ENCODE results near the gene EID2B. TPM values are rescaled to one million over a fixed set of nuclear protein-coding genes. Genes with fewer than 3 reads are reported as not detected.

The EID2B gene
- total RNA-seq, 1 donor from 2014 or later: 3.2 TPM

DNA sequence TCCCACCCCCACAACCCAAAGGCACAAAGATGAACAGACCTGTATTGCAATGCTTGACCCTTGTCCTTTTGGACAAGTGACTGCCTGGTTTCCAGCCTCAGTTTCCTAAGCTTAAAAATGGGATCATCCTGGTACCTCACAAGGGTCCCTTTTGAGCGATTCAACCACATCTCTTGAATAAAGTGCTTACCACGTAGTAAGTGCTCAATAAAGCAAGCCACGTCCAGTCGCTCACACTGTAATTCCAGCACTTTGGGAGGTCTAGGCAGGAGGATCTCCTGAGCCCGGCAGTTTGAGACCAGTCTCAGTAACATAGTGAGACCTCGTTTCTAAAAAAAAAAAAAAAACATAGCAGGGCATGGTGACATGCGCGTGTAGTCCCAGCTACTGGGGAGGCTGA lies 32.7 kb downstream of the EID2B start:
- Mint-ChIP-seq H3K27me3 (ENCODE audit: unreplicated experiment) (peaks cover 10% of the 10 kb centered on the region), H3K27ac (ENCODE audit: unreplicated experiment) (peak overlapping the region; percentile 55), H3K9me3 (ENCODE audit: unreplicated experiment) (peaks cover 4% of the 10 kb centered on the region), H3K4me1 (ENCODE audit: unreplicated experiment) (peaks cover 16% of the 10 kb centered on the region), H3K4me3 (ENCODE audit: unreplicated experiment) (peak overlapping the region; percentile 95), H3K36me3 (ENCODE audit: low read depth, unreplicated experiment) (peaks cover 30% of the 10 kb centered on the region)
- DNase-seq (ENCODE audit: low spot score): no peak
- TF ChIP-seq, protein P1, sequence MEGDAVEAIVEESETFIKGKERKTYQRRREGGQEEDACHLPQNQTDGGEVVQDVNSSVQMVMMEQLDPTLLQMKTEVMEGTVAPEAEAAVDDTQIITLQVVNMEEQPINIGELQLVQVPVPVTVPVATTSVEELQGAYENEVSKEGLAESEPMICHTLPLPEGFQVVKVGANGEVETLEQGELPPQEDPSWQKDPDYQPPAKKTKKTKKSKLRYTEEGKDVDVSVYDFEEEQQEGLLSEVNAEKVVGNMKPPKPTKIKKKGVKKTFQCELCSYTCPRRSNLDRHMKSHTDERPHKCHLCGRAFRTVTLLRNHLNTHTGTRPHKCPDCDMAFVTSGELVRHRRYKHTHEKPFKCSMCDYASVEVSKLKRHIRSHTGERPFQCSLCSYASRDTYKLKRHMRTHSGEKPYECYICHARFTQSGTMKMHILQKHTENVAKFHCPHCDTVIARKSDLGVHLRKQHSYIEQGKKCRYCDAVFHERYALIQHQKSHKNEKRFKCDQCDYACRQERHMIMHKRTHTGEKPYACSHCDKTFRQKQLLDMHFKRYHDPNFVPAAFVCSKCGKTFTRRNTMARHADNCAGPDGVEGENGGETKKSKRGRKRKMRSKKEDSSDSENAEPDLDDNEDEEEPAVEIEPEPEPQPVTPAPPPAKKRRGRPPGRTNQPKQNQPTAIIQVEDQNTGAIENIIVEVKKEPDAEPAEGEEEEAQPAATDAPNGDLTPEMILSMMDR (IDR thresholded peaks at IDR 0.05; ENCODE audit: unreplicated experiment): no peak

DNA sequence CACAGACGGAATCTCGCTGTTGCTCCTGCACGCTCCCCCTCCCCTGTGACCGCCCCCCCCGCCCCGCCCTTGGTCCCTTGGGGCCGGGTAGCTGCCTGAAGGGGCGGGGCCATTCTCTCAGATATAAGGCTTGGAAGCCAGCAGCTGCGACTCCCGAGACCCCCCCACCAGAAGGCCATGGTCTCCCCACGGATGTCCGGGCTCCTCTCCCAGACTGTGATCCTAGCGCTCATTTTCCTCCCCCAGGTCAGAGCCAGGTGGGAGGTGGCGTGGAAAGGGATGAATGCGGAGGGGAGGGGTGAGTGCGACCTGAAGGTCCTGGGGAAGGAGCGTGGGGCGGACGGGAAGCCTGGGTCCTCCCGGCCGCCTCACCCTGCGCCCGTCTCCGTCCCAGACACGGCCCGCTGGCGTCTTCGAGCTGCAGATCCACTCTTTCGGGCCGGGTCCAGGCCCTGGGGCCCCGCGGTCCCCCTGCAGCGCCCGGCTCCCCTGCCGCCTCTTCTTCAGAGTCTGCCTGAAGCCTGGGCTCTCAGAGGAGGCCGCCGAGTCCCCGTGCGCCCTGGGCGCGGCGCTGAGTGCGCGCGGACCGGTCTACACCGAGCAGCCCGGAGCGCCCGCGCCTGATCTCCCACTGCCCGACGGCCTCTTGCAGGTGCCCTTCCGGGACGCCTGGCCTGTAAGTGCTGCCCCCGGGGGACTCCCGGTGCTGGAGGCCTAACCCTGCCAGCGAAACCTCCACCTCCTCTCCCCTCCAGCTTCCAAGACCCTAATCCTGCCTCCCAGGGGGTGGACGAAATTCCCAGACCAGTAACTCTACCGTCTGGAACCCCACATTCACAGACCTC lies 33.6 kb downstream of the EID2B start, which contains the start of gene DLL3:
DLL3 (plus strand) TSS at position 150 of the 845 bp plus-strand sequence; CDS start at position 178, 28 bp downstream.
- peaks cover 4% of the 10 kb centered on the region for H3K9me3 Mint-ChIP-seq (ENCODE audit: unreplicated experiment)
- DNase-seq (ENCODE audit: low spot score): peak; percentile 53

GRCh38 chr19:39497996-39498797 lies 34.5 kb downstream of the EID2B start:
- H3K27me3 Mint-ChIP-seq (ENCODE audit: unreplicated experiment): peaks cover 10% of the 10 kb centered on the region
- peak; percentile 81 for DNase-seq (ENCODE audit: low spot score)
- H3K4me1 Mint-ChIP-seq (ENCODE audit: unreplicated experiment): peaks cover 16% of the 10 kb centered on the region
- peak overlapping the region; percentile 62 for H3K27ac Mint-ChIP-seq (ENCODE audit: unreplicated experiment)
- peaks cover 13% of the 10 kb centered on the region for H3K36me3 Mint-ChIP-seq (ENCODE audit: low read depth, unreplicated experiment)
- H3K9me3 Mint-ChIP-seq (ENCODE audit: unreplicated experiment): peaks cover 4% of the 10 kb centered on the region
- peak overlapping the region; percentile 97 for H3K4me3 Mint-ChIP-seq (ENCODE audit: unreplicated experiment)
- TF ChIP-seq, protein P1 (IDR thresholded peaks at IDR 0.05; ENCODE audit: unreplicated experiment): no peak

More for the DNA sequence above, 33.6 kb downstream of the EID2B start, which contains the start of gene DLL3:
- peaks cover 10% of the 10 kb centered on the region for H3K27me3 Mint-ChIP-seq (ENCODE audit: unreplicated experiment)
- peak within 1 kb of the TSS; percentile 97 for H3K4me3 Mint-ChIP-seq (ENCODE audit: unreplicated experiment)
- H3K4me1 Mint-ChIP-seq (ENCODE audit: unreplicated experiment): peaks cover 16% of the 10 kb centered on the region
- peak within 1 kb of the TSS; percentile 62 for H3K27ac Mint-ChIP-seq (ENCODE audit: unreplicated experiment)
- TF ChIP-seq, protein P1 (IDR thresholded peaks at IDR 0.05; ENCODE audit: unreplicated experiment): no peak
- peaks cover 21% of the 10 kb centered on the region for H3K36me3 Mint-ChIP-seq (ENCODE audit: low read depth, unreplicated experiment)

DNA sequence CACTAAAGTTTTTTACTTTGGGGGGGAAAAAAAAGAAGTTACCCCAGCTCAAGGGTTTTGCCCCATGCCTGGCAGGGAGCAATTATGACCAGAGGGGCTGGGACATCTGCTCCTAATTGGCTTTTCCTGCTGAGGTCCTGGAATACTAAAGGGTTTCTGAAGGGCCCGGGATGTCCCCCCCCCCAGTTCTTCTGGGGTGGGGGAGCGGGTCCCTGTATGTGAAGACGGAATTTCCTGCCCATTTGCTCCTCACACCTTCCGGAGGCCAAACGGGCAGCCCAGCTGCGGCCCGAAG lies 35.0 kb downstream of the EID2B start:
- peaks cover 16% of the 10 kb centered on the region for H3K4me1 Mint-ChIP-seq (ENCODE audit: unreplicated experiment)
- H3K4me3 Mint-ChIP-seq (ENCODE audit: unreplicated experiment): no peak overlapping the region
- H3K9me3 Mint-ChIP-seq (ENCODE audit: unreplicated experiment): peaks cover 4% of the 10 kb centered on the region

More for the DNA sequence above, 35.0 kb downstream of the EID2B start:
- Mint-ChIP-seq H3K36me3 (ENCODE audit: low read depth, unreplicated experiment) (peaks cover 15% of the 10 kb centered on the region), H3K27ac (ENCODE audit: unreplicated experiment) (no peak overlapping the region), H3K27me3 (ENCODE audit: unreplicated experiment) (peaks cover 10% of the 10 kb centered on the region)
- DNase-seq (ENCODE audit: low spot score): no peak
- TF ChIP-seq, protein P1 (IDR thresholded peaks at IDR 0.05; ENCODE audit: unreplicated experiment): no peak
